Muscle layer of duodenum (tissue), 2 donors: Measurements from ENCODE around the gene PCDHA2.
A peak's percentile ranks its signal among the peaks of the same experiment; 100 is the strongest.
"Not testable (repeated sequence)": the region's sequence is repeated elsewhere in the genome, so short reads cannot be mapped to it uniquely, and the experiment has no call there.

Source experiments
- H3K27ac ChIP-seq: one replicate; pipeline ENCODE4 v1.7.0; 2013; ENCODE audit warnings: mild to moderate bottlenecking, low read length
- H3K27me3 ChIP-seq: one replicate; pipeline ENCODE4 v1.7.0; 2013; ENCODE audit warnings: low read depth, mild to moderate bottlenecking, control low read depth, low read length
- H3K36me3 ChIP-seq, 2 donors: one replicate each; pipeline ENCODE4 v1.7.0; 2013; ENCODE audit warnings: low read length in 2 of 2, control low read depth in 1 of 2, mild to moderate bottlenecking in 1 of 2; ENCODE audit not compliant: insufficient read depth in 2 of 2, control insufficient read depth in 1 of 2
- H3K4me1 ChIP-seq, 2 donors: one replicate each; pipeline ENCODE4 v1.7.0; 2013; ENCODE audit warnings: low read length in 2 of 2, mild to moderate bottlenecking in 2 of 2, control low read depth in 1 of 2, moderate library complexity in 1 of 2; ENCODE audit not compliant: insufficient read depth in 2 of 2, control insufficient read depth in 1 of 2
- H3K4me3 ChIP-seq, 2 donors: one replicate each; pipeline ENCODE4 v1.7.0; 2013; ENCODE audit warnings: low read length in 2 of 2, low read depth in 1 of 2, mild to moderate bottlenecking in 1 of 2
- H3K9me3 ChIP-seq, 2 donors: one replicate each; pipeline ENCODE4 v1.7.0; 2013; ENCODE audit warnings: low read length in 2 of 2, control low read depth in 1 of 2, mild to moderate bottlenecking in 1 of 2; ENCODE audit not compliant: control insufficient read depth in 1 of 2
- donor health status: healthy.

Gene PCDHA2

DNA sequence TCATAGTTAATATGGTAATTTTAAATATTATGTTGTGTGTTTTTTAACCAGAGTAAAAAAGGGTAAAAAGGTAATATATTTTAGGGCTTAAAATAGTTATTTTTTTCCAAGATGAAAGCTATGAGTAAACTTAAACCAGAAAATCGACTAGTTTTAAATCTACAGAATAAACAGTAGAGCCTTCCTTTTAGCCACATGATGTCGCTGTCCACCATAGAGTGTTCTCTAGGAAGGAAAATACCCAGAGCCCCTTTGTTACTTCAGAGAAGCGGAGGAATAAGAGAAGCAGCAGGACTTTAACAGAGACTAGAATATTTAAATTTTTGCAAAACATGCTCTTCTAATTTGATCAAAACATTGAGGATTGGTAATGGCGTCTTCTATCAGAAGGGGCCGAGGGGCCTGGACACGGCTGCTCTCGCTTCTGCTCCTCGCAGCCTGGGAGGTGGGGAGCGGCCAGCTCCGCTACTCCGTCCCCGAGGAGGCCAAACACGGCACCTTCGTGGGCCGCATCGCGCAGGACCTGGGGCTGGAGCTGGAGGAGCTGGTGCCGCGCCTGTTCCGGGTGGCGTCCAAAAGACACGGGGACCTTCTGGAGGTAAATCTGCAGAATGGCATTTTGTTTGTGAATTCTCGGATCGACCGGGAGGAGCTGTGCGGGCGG is at the start of gene PCDHA2:
Gene PCDHA2 (plus strand): TSS at position 258 of the 664 bp plus-strand sequence.
- Histone ChIP-seq H3K4me1 (no peaks in the 10 kb centered on the region), H3K27me3 (no peaks in the 10 kb centered on the region), H3K4me3 (peak within 1 kb of the TSS in 1 of 2 donors; percentile 48), H3K36me3 (no peaks in the 10 kb centered on the region), H3K27ac (no peak within 1 kb of the TSS), H3K9me3 (peaks cover 28 to 43% of the 10 kb centered on the region in 2 donors)

DNA sequence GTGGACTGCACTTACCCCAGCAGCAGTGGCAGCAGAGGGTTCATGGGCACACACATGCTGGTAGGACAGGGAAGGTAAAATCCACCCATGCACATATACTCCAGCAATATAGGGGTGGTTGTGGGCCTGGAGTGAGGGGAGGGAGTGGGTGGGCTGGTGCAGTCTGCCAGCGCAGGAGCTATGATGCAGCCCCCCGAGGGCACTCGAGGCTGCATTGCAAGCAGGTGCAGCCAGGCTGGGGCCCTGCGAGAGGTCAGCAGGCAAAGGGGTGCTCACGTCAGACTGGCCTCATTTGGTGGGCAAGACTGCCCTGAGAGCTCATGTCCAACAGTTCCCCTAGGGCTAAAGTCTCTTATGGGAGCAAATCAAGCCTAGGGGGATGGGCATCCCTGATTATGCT is 41.1 kb upstream of the PCDHA2 start:
- peak overlapping the region in 1 of 2 donors; percentile 28 for H3K4me3 ChIP-seq
- no peaks in the 10 kb centered on the region for H3K36me3 ChIP-seq
- H3K4me1 ChIP-seq = no peaks in the 10 kb centered on the region
- H3K27me3 ChIP-seq = no peaks in the 10 kb centered on the region
- H3K27ac ChIP-seq = no peak overlapping the region
- peaks cover 11 to 40% of the 10 kb centered on the region in 2 donors for H3K9me3 ChIP-seq

DNA sequence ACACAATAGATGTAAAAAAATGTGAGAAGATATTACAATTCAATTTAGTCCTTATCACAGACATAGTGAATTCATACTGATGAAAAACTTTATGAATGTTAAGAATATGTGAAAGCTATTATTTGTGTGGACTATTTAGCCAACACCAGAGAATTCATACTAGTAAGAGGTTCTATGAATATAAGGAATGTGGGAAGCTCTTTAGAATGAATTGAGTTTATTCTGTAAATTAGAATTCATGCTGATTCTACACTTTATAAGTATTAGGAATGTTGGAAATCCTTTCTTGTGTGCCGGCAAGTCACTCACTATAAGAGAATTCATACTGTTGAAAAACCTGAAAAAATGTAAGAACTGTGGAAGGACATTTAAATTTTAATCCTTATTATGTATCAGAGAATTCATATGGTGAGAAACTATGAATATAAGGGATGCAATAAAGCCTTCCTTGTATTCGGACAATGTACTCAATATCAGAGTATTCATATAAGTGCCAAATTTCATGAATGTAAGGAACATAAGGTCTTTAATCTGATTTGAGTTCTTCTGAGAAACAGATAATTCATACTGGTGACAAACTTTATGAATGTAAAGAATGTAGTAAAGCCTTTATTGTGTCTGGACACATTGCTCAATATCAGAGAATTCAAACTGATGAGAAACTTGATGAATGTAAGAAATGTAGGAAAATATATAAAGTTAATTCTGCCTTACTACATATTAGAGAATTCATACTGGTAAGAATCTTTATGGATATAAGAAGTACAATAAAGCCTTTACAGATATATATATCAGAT is 30.3 kb upstream of the PCDHA2 start:
- Histone ChIP-seq H3K36me3 (no peaks in the 10 kb centered on the region), H3K27me3 (no peaks in the 10 kb centered on the region), H3K27ac (no peak overlapping the region), H3K4me1 (no peaks in the 10 kb centered on the region), H3K4me3 (peak overlapping the region in 1 of 2 donors; percentile 35), H3K9me3 (peaks cover 47 to 84% of the 10 kb centered on the region in 2 donors)

DNA sequence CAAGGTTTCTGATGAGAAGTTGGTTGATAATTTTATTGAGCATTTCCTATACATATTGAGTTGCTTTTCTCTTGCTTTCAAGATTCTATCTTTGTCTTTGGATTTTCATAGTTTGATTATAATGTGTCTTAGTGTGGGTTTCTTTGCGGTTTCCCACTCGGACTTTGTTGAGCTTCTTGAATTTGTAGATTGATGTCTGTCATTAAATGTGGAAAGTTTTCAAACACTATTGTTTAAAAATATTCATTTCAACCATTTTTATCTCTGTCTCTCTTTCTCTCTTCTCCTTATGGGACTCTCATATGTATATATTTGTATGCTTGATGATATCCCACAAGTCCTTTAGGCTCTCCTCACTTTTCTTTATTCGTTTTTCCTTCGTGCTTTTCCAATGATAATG is 27.2 kb upstream of the PCDHA2 start:
- peaks cover 48 to 83% of the 10 kb centered on the region in 2 donors for H3K9me3 ChIP-seq

DNA sequence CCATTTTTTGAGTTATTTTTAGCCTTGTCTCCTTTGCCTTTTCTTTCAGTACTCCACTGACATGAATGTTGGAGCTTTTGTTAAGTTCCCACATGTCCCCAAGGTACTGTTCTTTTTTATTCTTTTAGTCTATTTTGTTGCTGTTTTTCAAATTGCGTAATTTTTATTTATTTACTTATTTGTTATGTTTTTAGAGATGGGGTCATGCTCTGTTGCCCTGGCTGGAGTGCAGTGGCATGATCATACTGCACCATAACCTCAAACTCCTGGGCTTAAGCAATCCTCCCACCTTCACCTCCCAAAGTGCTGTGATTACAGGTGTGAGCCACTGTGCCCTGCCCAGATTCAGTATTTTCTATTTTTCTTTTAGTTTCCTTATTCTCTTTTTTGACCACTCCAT is 14.1 kb upstream of the PCDHA2 start:
- H3K9me3 ChIP-seq = peaks cover 10 to 68% of the 10 kb centered on the region in 2 donors
- peaks cover 0 to 4% of the 10 kb centered on the region in 2 donors for H3K36me3 ChIP-seq
- H3K4me1 ChIP-seq = no peaks in the 10 kb centered on the region

More for the DNA sequence above, 27.2 kb upstream of the PCDHA2 start:
- Histone ChIP-seq H3K36me3 (no peaks in the 10 kb centered on the region), H3K27me3 (no peaks in the 10 kb centered on the region), H3K4me1 (no peaks in the 10 kb centered on the region), H3K27ac (no peak overlapping the region), H3K4me3 (peak overlapping the region in 1 of 2 donors; percentile 19)

DNA sequence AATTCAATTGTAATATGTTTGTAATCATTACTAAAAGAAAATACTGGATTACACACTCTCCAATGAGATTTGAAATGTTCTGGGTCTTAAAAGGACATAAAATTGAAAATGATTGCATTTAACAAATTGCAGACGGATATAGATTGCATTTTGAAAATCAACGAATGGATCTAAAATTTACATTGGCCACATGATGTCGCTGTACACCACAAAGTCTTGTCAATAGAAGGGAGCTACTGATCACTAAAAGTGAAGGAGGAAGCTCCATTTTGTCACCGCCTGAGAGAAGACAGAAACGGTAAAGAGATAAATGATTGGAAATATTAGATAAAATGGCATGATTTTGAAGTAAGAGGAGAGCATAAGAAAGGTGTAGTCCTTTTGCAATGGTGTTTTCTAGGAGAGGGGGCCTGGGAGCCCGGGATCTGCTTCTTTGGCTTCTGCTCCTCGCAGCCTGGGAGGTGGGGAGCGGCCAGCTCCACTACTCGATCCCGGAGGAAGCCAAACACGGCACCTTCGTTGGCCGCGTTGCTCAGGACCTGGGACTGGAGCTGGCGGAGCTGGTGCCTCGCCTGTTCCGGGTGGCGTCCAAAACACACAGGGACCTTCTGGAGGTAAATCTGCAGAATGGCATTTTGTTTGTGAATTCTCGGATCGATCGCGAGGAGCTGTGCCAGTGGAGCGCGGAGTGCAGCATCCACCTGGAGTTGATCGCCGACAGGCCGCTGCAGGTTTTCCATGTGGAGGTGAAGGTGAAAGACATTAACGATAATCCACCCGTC is 8.6 kb upstream of the PCDHA2 start, which contains the start of gene PCDHA1:
Gene PCDHA1 (plus strand): TSS at position 236 of the 782 bp plus-strand sequence.
- H3K4me3 ChIP-seq = peak within 1 kb of the TSS in 1 of 2 donors; percentile 42

More for the DNA sequence above, 14.1 kb upstream of the PCDHA2 start:
- no peak overlapping the region for H3K27ac ChIP-seq
- H3K4me3 ChIP-seq = no peak overlapping the region
- no peaks in the 10 kb centered on the region for H3K27me3 ChIP-seq

DNA sequence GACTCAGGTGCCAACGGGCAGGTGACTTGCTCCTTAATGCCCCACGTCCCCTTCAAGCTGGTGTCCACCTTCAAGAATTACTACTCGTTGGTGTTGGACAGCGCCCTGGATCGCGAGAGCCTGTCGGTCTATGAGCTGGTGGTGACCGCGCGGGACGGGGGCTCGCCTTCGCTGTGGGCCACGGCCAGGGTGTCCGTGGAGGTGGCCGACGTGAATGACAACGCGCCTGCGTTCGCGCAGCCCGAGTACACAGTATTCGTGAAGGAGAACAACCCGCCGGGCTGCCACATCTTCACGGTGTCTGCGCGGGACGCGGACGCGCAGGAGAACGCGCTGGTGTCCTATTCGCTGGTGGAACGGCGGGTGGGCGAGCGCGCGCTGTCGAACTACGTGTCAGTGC is 7.2 kb upstream of the PCDHA2 start:
- not testable (repeated sequence) for H3K27ac ChIP-seq, H3K27me3 ChIP-seq, H3K36me3 ChIP-seq, H3K4me1 ChIP-seq
- Histone ChIP-seq H3K4me3 (peak overlapping the region in 1 of 2 donors; percentile 42), H3K9me3 (peaks cover 21 to 58% of the 10 kb centered on the region in 2 donors)

More for the DNA sequence above, 8.6 kb upstream of the PCDHA2 start, which contains the start of gene PCDHA1:
- Histone ChIP-seq H3K27me3 (no peaks in the 10 kb centered on the region), H3K36me3 (peaks cover 0 to 4% of the 10 kb centered on the region in 2 donors), H3K27ac (no peak within 1 kb of the TSS), H3K4me1 (no peaks in the 10 kb centered on the region), H3K9me3 (peaks cover 21 to 61% of the 10 kb centered on the region in 2 donors)

DNA sequence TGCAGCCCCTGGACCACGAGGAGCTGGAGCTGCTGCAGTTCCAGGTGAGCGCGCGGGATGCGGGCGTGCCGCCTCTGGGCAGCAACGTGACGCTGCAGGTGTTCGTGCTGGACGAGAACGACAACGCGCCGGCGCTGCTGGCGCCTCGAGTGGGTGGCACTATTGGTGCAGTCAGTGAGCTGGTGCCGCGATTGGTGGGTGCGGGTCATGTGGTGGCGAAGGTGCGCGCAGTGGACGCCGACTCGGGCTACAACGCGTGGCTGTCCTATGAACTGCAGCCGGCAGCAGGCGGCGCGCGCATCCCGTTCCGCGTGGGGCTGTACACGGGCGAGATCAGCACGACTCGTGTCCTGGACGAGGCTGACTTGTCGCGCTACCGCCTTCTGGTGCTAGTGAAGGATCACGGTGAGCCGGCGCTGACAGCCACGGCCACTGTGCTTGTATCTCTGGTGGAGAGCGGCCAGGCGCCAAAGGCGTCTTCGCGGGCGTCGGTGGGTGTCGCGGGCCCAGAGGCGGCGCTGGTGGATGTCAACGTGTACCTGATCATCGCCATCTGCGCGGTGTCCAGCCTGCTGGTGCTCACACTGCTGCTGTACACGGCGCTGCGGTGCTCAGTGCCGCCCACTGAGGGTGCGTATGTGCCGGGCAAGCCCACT is 6.7 kb upstream of the PCDHA2 start:
- not testable (repeated sequence) for H3K27me3 ChIP-seq, H3K4me1 ChIP-seq, H3K27ac ChIP-seq, H3K36me3 ChIP-seq
- Histone ChIP-seq H3K9me3 (peaks cover 26 to 60% of the 10 kb centered on the region in 2 donors), H3K4me3 (peak overlapping the region in 1 of 2 donors; percentile 42)

DNA sequence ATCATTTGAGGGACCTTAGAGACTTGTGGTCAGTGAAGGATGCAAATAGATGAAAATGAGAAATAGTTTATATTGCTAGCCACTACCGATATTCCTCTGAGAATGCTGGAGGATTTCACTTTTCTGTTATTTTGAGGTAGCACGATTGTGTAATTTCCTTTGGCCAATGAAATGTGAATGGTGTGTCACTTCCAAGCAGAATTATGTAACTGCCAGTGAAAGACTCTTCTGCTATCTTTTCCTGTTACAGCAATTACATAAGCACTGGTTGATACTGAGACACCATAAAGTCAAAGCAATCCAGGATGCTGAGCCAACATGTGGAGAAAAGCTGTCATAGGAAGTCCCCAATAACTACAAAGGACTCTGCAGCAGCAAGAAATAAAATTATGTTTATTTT is 3.6 kb upstream of the PCDHA2 start:
- Histone ChIP-seq H3K4me1 (no peaks in the 10 kb centered on the region), H3K9me3 (peaks cover 38 to 61% of the 10 kb centered on the region in 2 donors), H3K27me3 (no peaks in the 10 kb centered on the region), H3K36me3 (no peaks in the 10 kb centered on the region), H3K4me3 (no peak overlapping the region), H3K27ac (no peak overlapping the region)

DNA sequence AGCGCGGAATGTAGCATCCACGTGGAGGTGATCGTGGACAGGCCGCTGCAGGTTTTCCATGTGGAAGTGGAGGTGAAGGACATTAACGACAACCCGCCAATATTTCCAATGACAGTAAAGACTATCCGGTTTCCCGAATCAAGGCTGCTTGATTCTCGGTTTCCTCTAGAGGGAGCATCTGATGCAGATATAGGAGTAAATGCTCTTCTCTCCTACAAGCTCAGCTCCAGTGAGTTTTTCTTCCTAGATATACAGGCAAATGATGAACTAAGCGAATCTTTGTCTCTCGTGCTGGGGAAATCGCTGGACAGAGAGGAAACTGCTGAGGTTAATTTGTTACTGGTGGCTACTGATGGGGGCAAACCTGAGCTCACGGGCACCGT is 598 bp downstream of the PCDHA2 start:
- Histone ChIP-seq H3K4me3 (peak overlapping the region in 1 of 2 donors; percentile 48), H3K4me1 (no peaks in the 10 kb centered on the region), H3K27ac (no peak overlapping the region), H3K36me3 (no peaks in the 10 kb centered on the region), H3K9me3 (peaks cover 28 to 43% of the 10 kb centered on the region in 2 donors), H3K27me3 (no peaks in the 10 kb centered on the region)
